H1 (cell line): ENCODE results near the gene PHACTR1. TPM values are rescaled to one million over a fixed set of nuclear protein-coding genes. Genes with fewer than 3 reads are reported as not detected.

Experiments used
- CTCF ChIA-PET: fragments of 300-600 bp; sonication (Branson Sonifier 250); formaldehyde crosslinking; loops from one replicate; lab custom pipeline; 2021; ENCODE audit not compliant: partially characterized antibody; lab: Charles Lee
- POLR2A ChIA-PET: fragments of 300-600 bp; sonication (Branson Sonifier 250); formaldehyde crosslinking; loops from one replicate; lab custom pipeline; 2021; ENCODE audit warnings: inconsistent platforms; ENCODE audit not compliant: partially characterized antibody; lab: Charles Lee
- DNase-seq, 2 experiments: peaks; one replicate each; pipeline versions ENCODE4 v3.0.0 to v3.0.0-alpha.2; 2010 to 2022; ENCODE audit warnings: low spot score in 2 of 2, low read depth in 1 of 2, mixed read lengths in 1 of 2
- FAIRE-seq: peaks from 2 replicates; lab custom pipeline; 2011; peaks lifted over from hg19 to GRCh38; lab: Jason Lieb, UNC
- H2AFZ ChIP-seq: 2 replicates; pipeline ENCODE4 v1.8.1; 2012; ENCODE audit warnings: low read length, inconsistent platforms
- H2AK5ac ChIP-seq: 2 replicates; pipeline ENCODE4 v1.6.1; 2013; ENCODE audit warnings: low read depth, low read length
- H2BK120ac ChIP-seq: replicated peaks from 2 replicates; pipeline ENCODE3; 2013; ENCODE audit warnings: low read depth, low read length, inconsistent platforms
- H2BK12ac ChIP-seq: 2 replicates; pipeline ENCODE4 v1.6.1; 2013; ENCODE audit warnings: low read depth, low read length
- H2BK15ac ChIP-seq: 2 replicates; pipeline ENCODE4 v1.6.1; 2013; ENCODE audit warnings: low read length
- H2BK20ac ChIP-seq: 2 replicates; pipeline ENCODE4 v1.6.1; 2013; ENCODE audit warnings: low read length
- H2BK5ac ChIP-seq: 2 replicates; pipeline ENCODE4 v1.6.1; 2013; ENCODE audit warnings: low read depth, low read length
- H3K14ac ChIP-seq: 2 replicates; pipeline ENCODE4 v1.6.1; 2013; ENCODE audit warnings: inconsistent platforms; ENCODE audit not compliant: insufficient read length
- H3K18ac ChIP-seq: 2 replicates; pipeline ENCODE4 v1.6.1; 2013; ENCODE audit warnings: low read length; ENCODE audit errors: extremely low read depth
- H3K23ac ChIP-seq: 2 replicates; pipeline ENCODE4 v1.6.1; 2013; ENCODE audit warnings: inconsistent platforms; ENCODE audit not compliant: insufficient read length
- H3K23me2 ChIP-seq: 2 replicates; pipeline ENCODE4 v1.6.1; 2013; ENCODE audit warnings: low read depth, low read length
- H3K27ac ChIP-seq: 2 replicates; pipeline ENCODE4 v1.6.1; 2011; ENCODE audit warnings: low read depth, low read length, inconsistent platforms
- H3K27me3 ChIP-seq, 4 experiments: replicated peaks in 1 of 4; 1 replicate in 1 of 4; 2 replicates in 3 of 4; pipeline versions ENCODE4 v1.6.1 to v1.8.1; 2011 to 2013; ENCODE audit warnings: low read length in 3 of 4, mild to moderate bottlenecking in 3 of 4, inconsistent platforms in 2 of 4, mixed read lengths in 2 of 4, moderate library complexity in 1 of 4; ENCODE audit not compliant: control insufficient read depth in 3 of 4, insufficient read depth in 3 of 4; ENCODE audit errors: extremely low read depth in 1 of 4
- H3K36me3 ChIP-seq, 4 experiments: 2 replicates each; pipeline versions ENCODE4 v1.6.1 to v1.8.1; 2011 to 2013; ENCODE audit warnings: mild to moderate bottlenecking in 4 of 4, low read length in 3 of 4, moderate library complexity in 2 of 4, control low read depth in 1 of 4, inconsistent platforms in 1 of 4; ENCODE audit not compliant: insufficient read depth in 4 of 4, control insufficient read depth in 2 of 4
- H3K4ac ChIP-seq: replicated peaks from 2 replicates; pipeline ENCODE3; 2013; ENCODE audit warnings: low read length, low read depth, mixed read lengths, inconsistent platforms; ENCODE audit not compliant: insufficient read length
- H3K4me1 ChIP-seq, 4 experiments: replicated peaks in 1 of 4; 1 replicate in 1 of 4; 2 replicates in 3 of 4; pipeline versions ENCODE4 v1.6.1 to v1.8.1; 2011 to 2013; ENCODE audit warnings: low read length in 3 of 4, inconsistent platforms in 2 of 4, mixed read lengths in 1 of 4; ENCODE audit not compliant: insufficient read depth in 4 of 4, control insufficient read depth in 3 of 4
- H3K4me2 ChIP-seq, 2 experiments: 2 replicates each; pipeline versions ENCODE4 v1.6.1 to v1.8.1; 2011 to 2013; ENCODE audit warnings: low read depth in 2 of 2, low read length in 2 of 2, control low read depth in 1 of 2, inconsistent platforms in 1 of 2, mild to moderate bottlenecking in 1 of 2; ENCODE audit not compliant: insufficient read depth in 1 of 2
- H3K4me3 ChIP-seq, 4 experiments: fragments of 200-600, 300-600 bp in 1 of 4; sonication (generic), shearing (Covaris generic), sonication (Bioruptor Twin) in 1 of 4; 2 replicates each; pipeline versions ENCODE4 v1.5.1 to v1.8.1; 2011 to 2016; ENCODE audit warnings: low read length in 4 of 4, low read depth in 3 of 4, control low read depth in 2 of 4, inconsistent platforms in 2 of 4, mild to moderate bottlenecking in 2 of 4, mixed read lengths in 1 of 4, moderate library complexity in 1 of 4; ENCODE audit not compliant: insufficient read depth in 2 of 4; ENCODE audit errors: extremely low read depth in 1 of 4
- H3K56ac ChIP-seq: replicated peaks from 2 replicates; pipeline ENCODE3; 2013; ENCODE audit warnings: low read depth, mild to moderate bottlenecking, mixed read lengths, low read length, inconsistent platforms; ENCODE audit not compliant: insufficient read length
- H3K79me1 ChIP-seq: 2 replicates; pipeline ENCODE4 v1.6.1; 2013; ENCODE audit warnings: low read depth, low read length, control low read depth
- H3K79me2 ChIP-seq, 2 experiments: 2 replicates each; pipeline versions ENCODE4 v1.6.1 to v1.8.1; 2012 to 2013; ENCODE audit warnings: low read length in 2 of 2, mild to moderate bottlenecking in 2 of 2, inconsistent platforms in 1 of 2; ENCODE audit not compliant: insufficient read depth in 2 of 2, control insufficient read depth in 1 of 2
- H3K9ac ChIP-seq, 4 experiments: replicated peaks in 1 of 4; 1 replicate in 1 of 4; 2 replicates in 3 of 4; pipeline versions ENCODE4 v1.6.1 to v1.8.1; 2011 to 2013; ENCODE audit warnings: low read depth in 3 of 4, low read length in 3 of 4, control low read depth in 2 of 4, mild to moderate bottlenecking in 2 of 4, moderate library complexity in 2 of 4, inconsistent platforms in 1 of 4; ENCODE audit errors: extremely low read depth in 1 of 4
- H3K9me3 ChIP-seq, 2 experiments: 2 replicates each; pipeline versions ENCODE4 v1.6.1 to v1.8.1; 2012 to 2013; ENCODE audit warnings: mild to moderate bottlenecking in 2 of 2, moderate library complexity in 2 of 2, control low read depth in 1 of 2, inconsistent platforms in 1 of 2, low read depth in 1 of 2, low read length in 1 of 2, mixed read lengths in 1 of 2; ENCODE audit not compliant: insufficient read depth in 2 of 2
- H4K20me1 ChIP-seq, 2 experiments: replicated peaks in 1 of 2; 2 replicates each; pipeline versions ENCODE3 to v1.8.1; 2011 to 2013; ENCODE audit warnings: inconsistent platforms in 2 of 2, low read length in 2 of 2, mild to moderate bottlenecking in 1 of 2; ENCODE audit not compliant: insufficient read depth in 2 of 2, control insufficient read depth in 1 of 2
- H4K5ac ChIP-seq: 2 replicates; pipeline ENCODE4 v1.6.1; 2013; ENCODE audit warnings: low read length, low read depth, mixed read lengths, inconsistent platforms; ENCODE audit not compliant: insufficient read length
- H4K8ac ChIP-seq: 2 replicates; pipeline ENCODE4 v1.8.0; 2013; ENCODE audit warnings: mild to moderate bottlenecking, moderate library complexity, low read length, inconsistent platforms; ENCODE audit not compliant: insufficient read depth; ENCODE audit errors: extremely low read depth
- H4K91ac ChIP-seq: replicated peaks from 2 replicates; pipeline ENCODE3; 2013; ENCODE audit warnings: low read length, mixed read lengths, inconsistent platforms; ENCODE audit not compliant: insufficient read length
- ATF3 ChIP-seq: IDR thresholded peaks from 2 replicates; pipeline ENCODE4 v1.6.1; 2011; ENCODE audit warnings: low read depth, mild to moderate bottlenecking, low read length; ENCODE audit not compliant: insufficient read depth
- CBX8 ChIP-seq: fragments of 300-800, 300-1000 bp; sonication (generic); IDR thresholded peaks from 2 replicates; pipeline ENCODE4 v1.7.1; 2016; ENCODE audit warnings: low read depth, low read length, borderline replicate concordance
- CTCF ChIP-seq, 3 experiments: IDR thresholded peaks; 1 replicate in 2 of 3; 2 replicates in 1 of 3; pipeline versions ENCODE4 v1.5.1 to v1.6.1; 2011; ENCODE audit warnings: low read length in 3 of 3, mild to moderate bottlenecking in 3 of 3, inconsistent platforms in 2 of 3, low read depth in 1 of 3, moderate library complexity in 1 of 3; ENCODE audit not compliant: insufficient read depth in 1 of 3; ENCODE audit errors: control extremely low read depth in 1 of 3
- EZH2 ChIP-seq: fragments of 200-600 bp; sonication (generic); IDR thresholded peaks from 2 replicates; pipeline ENCODE4 v1.7.1; 2012; ENCODE audit warnings: low read depth, mild to moderate bottlenecking, moderate library complexity, low read length, inconsistent platforms; ENCODE audit not compliant: severe bottlenecking
- HDAC6 ChIP-seq: IDR thresholded peaks from one replicate; pipeline ENCODE4 v1.7.1; 2012; ENCODE audit warnings: low read depth, mild to moderate bottlenecking, inconsistent platforms, low read length, moderate library complexity
- PHF8 ChIP-seq: fragments of 200-600 bp; sonication (generic); conservative IDR thresholded peaks from 2 replicates; pipeline ENCODE4 v1.7.1; 2012; ENCODE audit warnings: low read depth, mild to moderate bottlenecking, inconsistent platforms, low read length, moderate library complexity
- POU5F1 ChIP-seq: IDR thresholded peaks from 2 replicates; pipeline ENCODE4 v1.6.1; 2011; ENCODE audit warnings: low read depth, mild to moderate bottlenecking, low read length, moderate library complexity
- SIRT6 ChIP-seq: IDR thresholded peaks from one replicate; pipeline ENCODE4 v1.7.1; 2012; ENCODE audit warnings: low read length, inconsistent platforms
- TBP ChIP-seq: IDR thresholded peaks from 2 replicates; pipeline ENCODE4 v1.6.1; 2011; ENCODE audit warnings: low read depth, low read length, improper control_type of control experiment
- YY1 ChIP-seq: IDR thresholded peaks from 2 replicates; pipeline ENCODE4 v1.6.1; 2011; ENCODE audit warnings: low read depth, mild to moderate bottlenecking, low read length
- WGBS, 2 experiments: shearing (Covaris generic) in 1 of 2; methylation state at CpG; one replicate each; pipeline versions ENCODE4 v1.1.6 to v1.1.7; 2013 to 2015; ENCODE audit warnings: low lambda C conversion rate in 2 of 2, mixed read lengths in 2 of 2, inconsistent platforms in 1 of 2, low coverage in 1 of 2, missing lambda C conversion rate in 1 of 2; ENCODE audit not compliant: insufficient replicate concordance in 2 of 2, insufficient coverage in 1 of 2, insufficient read length in 1 of 2; ENCODE audit errors: extremely low coverage in 1 of 2, missing lambda C conversion rate in 1 of 2; 5-methylcytosine and 5-hydroxymethylcytosine counted together
- polyA plus RNA-seq, 7 experiments: library from polyadenylated mRNA; depleted of rRNA in 3 of 7; stranded (reverse) in 5 of 7; unstranded in 2 of 7; fragments of >200 nt in 5 of 7; fragments of 200-250 nt in 2 of 7; gene quantifications; 1 replicate in 5 of 7; 2 replicates in 1 of 7; 4 replicates in 1 of 7; pipeline versions ENCODE4 v1.2.1 to v1.2.3, GENCODE V29; 2011 to 2013; ENCODE audit warnings: missing spikeins in 2 of 7, mixed read lengths in 2 of 7
- total RNA-seq: library from RNA; stranded (reverse); fragmentation: NEBNext Ultra II Directional; extraction: Animal tissue kit (Norgen Biotek cat#: 25700); gene quantifications from 2 replicates; pipeline ENCODE4 v1.2.1, GENCODE V29; 2021

The PHACTR1 gene
- total and polyA plus RNA-seq, 2 of the 8 experiments (the other 6 are each of a cell fraction or from before 2014, with no cell fraction given): 3.9 to 17.1 TPM

- Histone ChIP-seq H3K4ac (no peak overlapping the region), H2BK120ac (no peak overlapping the region), H2BK20ac (no peak overlapping the region), H3K79me2 (no peaks in the 10 kb centered on the region), H3K18ac (no peak overlapping the region), H3K4me1 (peaks cover 0 to 8% (median 3%) of the 10 kb centered on the region in 4 experiments; a peak in 5 of 7 replicates), H2AK5ac (no peak overlapping the region), H3K4me2 (no peak overlapping the region; a peak in 1 of 4 replicates), H3K27me3 (no peaks in the 10 kb centered on the region), H4K8ac (no peak overlapping the region), H3K56ac (no peak overlapping the region), H3K14ac (no peak overlapping the region), H4K91ac (no peak overlapping the region), H3K4me3 (no peak overlapping the region), H2BK12ac (no peak overlapping the region), H3K9ac (no peak overlapping the region), H3K27ac (no peak overlapping the region), H2AFZ (no peak overlapping the region), H2BK5ac (no peak overlapping the region), H3K79me1 (peaks cover 4% of the 10 kb centered on the region; the same call in 1 of the 2 replicates), H3K36me3 (no peaks in the 10 kb centered on the region), H3K23me2 (no peaks in the 10 kb centered on the region), H4K20me1 (no peaks in the 10 kb centered on the region), H3K23ac (no peak overlapping the region), H4K5ac (no peak overlapping the region), H2BK15ac (no peak overlapping the region), H3K9me3 (no peaks in the 10 kb centered on the region)
- ChIA-PET POLR2A (no interaction called here), CTCF (interaction anchor here (0.6 to 5.3 kb wide), 36 partner anchors 9 to 417 kb away, joined by 3 to 37 read pairs (median 4); partner anchors contain the start of gene TBC1D7)
- FAIRE-seq (no peak), DNase-seq (no peak)
- 49% methylated on average over 2 of the region's 2 CpGs; no CpG with 5 or more reads in 1 of the 2 experiments for WGBS, 2 experiments
- TF ChIP-seq POU5F1 (no peak), EZH2 (no peak), CTCF (IDR thresholded peaks at IDR 0.05; ENCODE audit: control extremely low read depth in 1 of 3, insufficient read depth in 1 of 3, low read depth in 1 of 3, low read length in 3 of 3) (peak in 2 of 3 experiments; percentile 14 to 44; a peak in 2 of 4 replicates), PHF8 (no peak), YY1 (no peak), ATF3 (no peak), CBX8 (no peak), TBP (no peak), HDAC6 (no peak), SIRT6 (no peak)
Measured at GRCh38 chr6:12911427-12911826, 194.9 kb downstream of the PHACTR1 start.
